GM13976 (cell line): ENCODE measurements around the gene NRN1L.

Experiments used
- DNase-seq: peaks from one replicate; pipeline ENCODE4 v3.0.0; 2012; ENCODE audit warnings: low spot score
- CTCF ChIP-seq: IDR thresholded peaks from 2 replicates; pipeline ENCODE4 v1.5.1; 2012; ENCODE audit warnings: borderline replicate concordance, mild to moderate bottlenecking; ENCODE audit not compliant: insufficient read depth; ENCODE audit errors: extremely low read depth, missing control alignments, control extremely low read depth
- in situ Hi-C: fragments of 300-500 bp; cut with MboI; formaldehyde crosslinking; loops from one replicate; pipeline ENCODE4 v1.12.0; 2022; ENCODE audit warnings: low sequenced_read_pairs, mixed read lengths, inconsistent platforms; ENCODE audit not compliant: unreplicated experiment

NRN1L gene

GRCh38 chr16:67848118-67848517 is 36.6 kb upstream of the NRN1L start:
- no peak for DNase-seq
- in situ Hi-C loops, result no loop called here
- no peak for TF ChIP-seq CTCF

- no peak for DNase-seq
- TF ChIP-seq CTCF, result no peak
- in situ Hi-C loops, result no loop called here
Observed at GRCh38 chr16:67853670-67854069, 31.0 kb upstream of the NRN1L start.

- no peak for DNase-seq
- in situ Hi-C loops, result no loop called here
- TF ChIP-seq CTCF, result no peak
Observed at GRCh38 chr16:67855789-67856188, 28.9 kb upstream of the NRN1L start.

GRCh38 chr16:67856927-67857546 is 27.6 kb upstream of the NRN1L start:
- in situ Hi-C loops, result no loop called here
- DNase-seq, result no peak
- TF ChIP-seq CTCF, result no peak

- in situ Hi-C loops, result no loop called here
- no peak for DNase-seq
- TF ChIP-seq CTCF, result no peak
Observed at GRCh38 chr16:67857547-67858233, 27.0 kb upstream of the NRN1L start.

GRCh38 chr16:67858500-67858899 is 26.2 kb upstream of the NRN1L start:
- in situ Hi-C loops, result no loop called here
- no peak for TF ChIP-seq CTCF
- no peak for DNase-seq
